Bronchial smooth muscle cell (primary cell): ENCODE measurements around the gene SERPINB7. TPM values are rescaled to one million over a fixed set of nuclear protein-coding genes. Genes with fewer than 3 reads are reported as not detected.

Experiments used
- total RNA-seq: library from RNA; depleted of rRNA; stranded (reverse); fragments of >200 nt; gene quantifications from 2 replicates; pipeline ENCODE4 v1.2.1, GENCODE V29; 2014

SERPINB7 gene
- total RNA-seq: 0.79 TPM in 1 of 2 replicates, not detected in the other

GRCh38 chr18:63775166-63775730, at the start of gene SERPINB7:
Gene SERPINB7, plus strand, starts transcription at chr18:63775418. Its CDS starts 6,955 bp downstream, at chr18:63782373.

Other genes with a start within 250 kb of the SERPINB7 start
- not detected in 2 replicates for gene SERPINB12, start 233.0 kb upstream of the SERPINB7 start, total RNA-seq
- gene SERPINB13, start 188.1 kb upstream of the SERPINB7 start, total RNA-seq: 0.16 TPM in 1 of 2 replicates, not detected in the other
- not detected in 2 replicates for gene SERPINB4, start 131.2 kb upstream of the SERPINB7 start, total RNA-seq
- 0.09 TPM in 1 of 2 replicates, not detected in the other for gene SERPINB3, start 113.5 kb upstream of the SERPINB7 start, total RNA-seq
- not detected in 2 replicates for gene SERPINB11, start 72.5 kb upstream of the SERPINB7 start, total RNA-seq
- gene SERPINB2, start 112.3 kb downstream of the SERPINB7 start, total RNA-seq: 1.4 TPM in 1 of 2 replicates, not detected in the other
- not detected in 2 replicates for gene SERPINB10, start 132.5 kb downstream of the SERPINB7 start, total RNA-seq
- not detected in 2 replicates for gene HMSD, start 173.9 kb downstream of the SERPINB7 start, total RNA-seq
- 5.8 and 8.8 TPM in 2 replicates for gene SERPINB8, start 194.7 kb downstream of the SERPINB7 start, total RNA-seq